Esophagus (tissue), 2 donors: ENCODE data around the gene TYRP1. TPM values are rescaled to one million over a fixed set of nuclear protein-coding genes. Genes with fewer than 3 reads are reported as not detected.

Experiments used
- H3K27ac ChIP-seq, 2 donors: one replicate each; pipeline ENCODE4 v1.5.1; 2013; ENCODE audit warnings: low read depth in 2 of 2, mild to moderate bottlenecking in 2 of 2, inconsistent platforms in 1 of 2, low read length in 1 of 2, moderate library complexity in 1 of 2
- H3K27me3 ChIP-seq, 2 donors: one replicate each; pipeline ENCODE4 v1.6.1; 2013; ENCODE audit warnings: low read length in 2 of 2, control low read depth in 1 of 2, mild to moderate bottlenecking in 1 of 2; ENCODE audit not compliant: insufficient read depth in 2 of 2, control insufficient read depth in 1 of 2
- H3K36me3 ChIP-seq, 2 donors: one replicate each; pipeline ENCODE4 v1.6.1; 2013; ENCODE audit warnings: low read length in 1 of 2; ENCODE audit not compliant: control insufficient read depth in 2 of 2, insufficient read depth in 2 of 2
- H3K4me1 ChIP-seq, 2 donors: one replicate each; pipeline ENCODE4 v1.6.1; 2013; ENCODE audit warnings: low read length in 1 of 2; ENCODE audit not compliant: control insufficient read depth in 2 of 2, insufficient read depth in 2 of 2
- H3K4me3 ChIP-seq, 2 donors: one replicate each; pipeline ENCODE4 v1.5.1; 2013; ENCODE audit warnings: low read length in 2 of 2, mild to moderate bottlenecking in 2 of 2, low read depth in 1 of 2, moderate library complexity in 1 of 2
- H3K9me3 ChIP-seq, 2 donors: one replicate each; pipeline ENCODE4 v1.6.1; 2013; ENCODE audit warnings: mild to moderate bottlenecking in 2 of 2, low read depth in 1 of 2, low read length in 1 of 2, moderate library complexity in 1 of 2; ENCODE audit not compliant: control insufficient read depth in 2 of 2, insufficient read depth in 1 of 2
- WGBS, 2 donors: extraction: QIAGEN DNeasy Blood & Tissue Kit; methylation state at CpG; one replicate each; pipeline ENCODE4 v1.1.7; 2013; 5-methylcytosine and 5-hydroxymethylcytosine counted together
- polyA plus RNA-seq, 2 donors: library from polyadenylated mRNA; stranded (reverse); fragments of 200-250 nt; gene quantifications; one replicate each; pipeline ENCODE4 v1.2.3, GENCODE V29; 2013
- donor health status: healthy with polysubstance abuse.
- donor health status: Bipolar disorder and iron deficiency.

The TYRP1 gene
- polyA plus RNA-seq, 2 donors, result 0.02 to 0.27 TPM

GRCh38 chr9:12705738-12706391 lies 12.7 kb downstream of the TYRP1 start:
- 31 to 41% methylated on average over 1 of the region's 1 CpG for WGBS, 2 donors
- no peaks in the 10 kb centered on the region for H3K4me1 ChIP-seq
- no peaks in the 10 kb centered on the region for H3K9me3 ChIP-seq
- no peaks in the 10 kb centered on the region for H3K27me3 ChIP-seq
- no peaks in the 10 kb centered on the region for H3K36me3 ChIP-seq
- H3K4me3 ChIP-seq, result no peak overlapping the region
- H3K27ac ChIP-seq, result no peak overlapping the region

- H3K4me1 ChIP-seq, result no peaks in the 10 kb centered on the region
- H3K9me3 ChIP-seq, result no peaks in the 10 kb centered on the region
- H3K36me3 ChIP-seq, result no peaks in the 10 kb centered on the region
- no peak overlapping the region for H3K4me3 ChIP-seq
- no peaks in the 10 kb centered on the region for H3K27me3 ChIP-seq
- 84% methylated on average over 5 of the region's 5 CpGs for WGBS, 2 donors
- H3K27ac ChIP-seq, result no peak overlapping the region
Observed at GRCh38 chr9:12708562-12709298, 15.5 kb downstream of the TYRP1 start.

- Histone ChIP-seq H3K27ac (no peak overlapping the region), H3K9me3 (no peaks in the 10 kb centered on the region), H3K4me1 (no peaks in the 10 kb centered on the region), H3K36me3 (no peaks in the 10 kb centered on the region), H3K27me3 (no peaks in the 10 kb centered on the region), H3K4me3 (no peak overlapping the region)
- WGBS, 2 donors, result 95 to 96% methylated on average over 2 of the region's 2 CpGs
Observed at GRCh38 chr9:12712532-12712931, 19.3 kb downstream of the TYRP1 start.

GRCh38 chr9:12715268-12715667 lies 22.1 kb downstream of the TYRP1 start:
- no peaks in the 10 kb centered on the region for H3K36me3 ChIP-seq
- no peaks in the 10 kb centered on the region for H3K4me1 ChIP-seq
- no peak overlapping the region for H3K27ac ChIP-seq
- WGBS, 2 donors, result 82 to 86% methylated on average over 3 of the region's 3 CpGs
- no peaks in the 10 kb centered on the region for H3K27me3 ChIP-seq
- H3K4me3 ChIP-seq, result no peak overlapping the region
- H3K9me3 ChIP-seq, result no peaks in the 10 kb centered on the region

- H3K36me3 ChIP-seq, result no peaks in the 10 kb centered on the region
- H3K4me3 ChIP-seq, result no peak overlapping the region
- H3K27ac ChIP-seq, result no peak overlapping the region
- H3K4me1 ChIP-seq, result no peaks in the 10 kb centered on the region
- 55 to 64% methylated on average over 5 of the region's 5 CpGs for WGBS, 2 donors
- no peaks in the 10 kb centered on the region for H3K27me3 ChIP-seq
- H3K9me3 ChIP-seq, result no peaks in the 10 kb centered on the region
Observed at GRCh38 chr9:12716823-12717600, 23.8 kb downstream of the TYRP1 start.

GRCh38 chr9:12717907-12718306 lies 24.7 kb downstream of the TYRP1 start:
- WGBS, 2 donors, result 86 to 89% methylated on average over 1 of the region's 1 CpG
- no peaks in the 10 kb centered on the region for H3K36me3 ChIP-seq
- no peak overlapping the region for H3K27ac ChIP-seq
- H3K4me1 ChIP-seq, result no peaks in the 10 kb centered on the region
- no peak overlapping the region for H3K4me3 ChIP-seq
- H3K9me3 ChIP-seq, result no peaks in the 10 kb centered on the region
- no peaks in the 10 kb centered on the region for H3K27me3 ChIP-seq

GRCh38 chr9:12718482-12719026 lies 25.4 kb downstream of the TYRP1 start:
- no peaks in the 10 kb centered on the region for H3K9me3 ChIP-seq
- H3K4me3 ChIP-seq, result no peak overlapping the region
- WGBS, 2 donors, result 70% methylated on average over 7 of the region's 7 CpGs
- no peaks in the 10 kb centered on the region for H3K27me3 ChIP-seq
- H3K4me1 ChIP-seq, result no peaks in the 10 kb centered on the region
- no peak overlapping the region for H3K27ac ChIP-seq
- H3K36me3 ChIP-seq, result no peaks in the 10 kb centered on the region

GRCh38 chr9:12719431-12719830 lies 26.2 kb downstream of the TYRP1 start:
- Histone ChIP-seq H3K4me3 (no peak overlapping the region), H3K27ac (no peak overlapping the region), H3K27me3 (no peaks in the 10 kb centered on the region), H3K4me1 (no peaks in the 10 kb centered on the region), H3K36me3 (no peaks in the 10 kb centered on the region), H3K9me3 (no peaks in the 10 kb centered on the region)
- WGBS, 2 donors, result 10 to 29% methylated on average over 1 of the region's 1 CpG

GRCh38 chr9:12720551-12720950 lies 27.4 kb downstream of the TYRP1 start:
- Histone ChIP-seq H3K36me3 (no peaks in the 10 kb centered on the region), H3K4me1 (no peaks in the 10 kb centered on the region), H3K9me3 (no peaks in the 10 kb centered on the region), H3K4me3 (no peak overlapping the region), H3K27ac (no peak overlapping the region), H3K27me3 (no peaks in the 10 kb centered on the region)
- 56 to 60% methylated on average over 3 of the region's 3 CpGs for WGBS, 2 donors
